Measurements from ENCODE around the gene KIAA0040.
A peak's percentile ranks its signal among the peaks of the same experiment; 100 is the strongest.

Gene KIAA0040

DNA sequence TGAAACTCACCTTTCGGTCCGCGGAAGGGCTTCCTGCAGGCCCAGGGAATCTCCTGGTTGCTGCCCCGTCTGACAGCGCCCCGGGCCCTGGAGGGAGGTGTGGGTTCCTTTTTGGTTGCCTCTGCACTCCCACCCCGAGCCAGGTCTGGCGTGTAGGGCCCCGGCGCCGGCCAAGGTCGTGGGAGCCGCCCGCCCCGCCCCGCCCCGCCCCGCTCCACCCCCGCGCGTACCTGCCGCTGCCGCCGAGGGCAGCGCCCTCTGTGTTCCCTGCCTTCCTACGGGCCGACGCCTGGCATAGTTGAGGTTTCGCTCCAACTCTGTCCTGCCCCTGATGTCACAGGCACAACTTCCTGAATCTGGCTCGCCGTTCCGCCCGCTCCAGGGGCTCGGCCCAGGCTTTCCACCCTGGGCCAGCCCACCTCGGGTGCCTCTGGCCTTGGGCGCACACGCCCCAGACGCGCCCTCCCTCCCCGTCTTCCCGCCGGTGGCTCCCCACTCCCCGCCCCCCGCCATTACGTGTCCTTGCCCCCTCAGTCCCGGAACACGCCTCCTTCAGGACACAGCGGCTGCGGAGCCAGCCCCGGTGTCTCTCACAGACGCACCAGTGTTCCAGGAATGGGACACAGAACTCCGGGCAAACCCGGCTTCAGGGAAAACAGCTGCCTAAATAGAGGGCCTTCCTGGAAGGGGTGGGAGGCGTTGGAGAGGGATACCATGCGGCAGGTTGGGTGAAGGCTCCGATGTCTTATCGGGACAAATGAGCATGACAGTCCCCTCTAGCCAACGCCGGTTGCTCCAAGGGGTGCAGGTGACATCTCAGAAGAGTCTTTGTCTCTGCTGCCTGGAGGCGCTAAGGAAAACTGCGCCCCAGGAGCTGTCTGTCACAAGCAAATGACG is at the start of gene KIAA0040:
KIAA0040 (minus strand) TSS at position 147 of the 897 bp plus-strand sequence. CDS start 31,763 bp downstream, outside the sequence.
- DNase-seq = peak; percentile 51 to 65

DNA sequence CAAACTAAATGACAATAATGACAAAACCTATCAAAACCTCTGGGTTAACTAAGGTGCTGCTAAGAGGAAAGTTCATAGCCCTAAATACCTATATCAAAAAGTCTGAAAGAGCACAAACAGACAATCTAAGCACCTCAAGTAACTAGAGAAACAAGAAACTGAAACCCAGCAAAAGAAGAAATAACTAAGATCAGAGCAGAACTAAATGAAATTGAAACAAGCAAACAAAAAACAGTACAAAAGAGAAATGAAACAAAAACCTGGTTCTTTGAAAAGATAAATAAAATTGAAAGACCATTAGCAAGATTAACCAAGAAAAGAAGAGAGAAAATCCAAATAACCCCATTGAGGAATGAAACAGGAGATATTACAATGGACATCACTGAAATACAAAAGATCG is 44.8 kb upstream of the KIAA0040 start:
- DNase-seq = no peak

DNA sequence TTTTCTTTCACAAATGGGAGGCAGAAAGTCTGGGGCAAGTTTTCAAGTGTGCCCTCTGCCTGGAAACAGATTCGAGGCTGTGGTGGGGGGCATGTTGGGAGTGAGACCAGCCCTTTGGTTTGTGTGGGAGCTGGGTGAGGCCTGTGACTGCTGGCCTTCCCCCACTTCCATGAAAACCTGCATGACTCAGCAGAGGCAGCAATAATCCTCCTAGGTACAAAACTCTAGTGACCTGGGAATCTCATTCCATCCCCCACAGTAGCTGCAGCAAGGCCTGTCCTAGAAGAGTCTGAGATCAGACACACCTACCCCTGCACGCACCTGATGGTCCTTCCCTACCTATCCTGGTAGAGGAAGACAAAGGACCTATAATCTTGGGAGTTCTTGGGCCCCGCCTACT is 42.1 kb upstream of the KIAA0040 start:
- no peak for DNase-seq

DNA sequence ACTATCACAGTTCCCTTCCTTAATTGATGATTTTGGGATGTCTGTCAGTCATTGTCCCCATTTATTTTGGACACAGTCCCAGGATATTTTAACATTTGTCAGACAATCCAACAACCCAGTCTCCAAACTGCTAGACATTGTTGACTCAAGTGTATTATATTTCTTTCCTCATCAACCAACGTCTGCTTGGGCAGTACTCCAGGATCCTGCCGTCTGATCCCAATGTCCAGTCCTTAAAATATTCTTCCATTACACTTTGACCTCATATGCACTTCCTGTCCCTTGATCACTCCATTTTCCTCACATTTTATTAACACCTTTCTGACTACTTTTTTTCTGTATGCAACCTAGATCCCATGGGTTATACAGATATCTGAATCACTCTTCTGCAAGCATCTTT is 39.8 kb upstream of the KIAA0040 start:
- no peak for DNase-seq

GRCh38 chr1:175225805-175226129 is 33.2 kb upstream of the KIAA0040 start:
- no peak for DNase-seq

DNA sequence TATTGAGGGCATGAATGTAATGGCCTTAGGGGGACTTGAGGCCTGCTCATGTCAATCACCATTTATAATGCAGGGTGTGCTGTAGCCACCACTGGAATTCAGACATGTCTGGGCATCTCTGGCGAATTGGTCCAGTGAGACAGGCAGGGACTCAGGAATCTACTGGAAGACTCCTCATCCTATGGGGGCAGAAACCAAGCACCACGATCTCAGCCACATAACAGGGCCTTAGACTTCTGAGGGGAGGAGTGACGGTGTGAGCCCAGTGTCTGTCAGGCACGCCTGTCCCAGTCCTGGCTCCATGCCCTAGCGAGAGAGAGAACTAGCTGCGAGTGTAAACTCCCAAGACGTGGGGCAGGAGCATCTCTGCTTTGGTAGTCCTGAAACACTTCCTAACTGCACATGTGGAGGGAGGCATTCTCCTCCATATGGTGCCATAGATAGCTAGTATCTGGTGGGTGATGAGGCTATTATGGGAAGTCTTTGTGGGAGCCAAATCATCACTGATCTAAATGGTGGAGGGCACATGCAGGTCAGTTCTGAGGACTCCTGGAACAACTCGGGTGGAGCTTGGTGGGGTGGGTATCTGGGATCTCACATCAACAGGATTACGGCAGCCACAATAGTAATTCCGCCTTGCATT is 29.8 kb upstream of the KIAA0040 start:
- DNase-seq = no peak

GRCh38 chr1:175221557-175222175 is 29.1 kb upstream of the KIAA0040 start:
- no peak for DNase-seq

- no peak for DNase-seq
Measured at GRCh38 chr1:175220853-175221556, 28.4 kb upstream of the KIAA0040 start.

DNA sequence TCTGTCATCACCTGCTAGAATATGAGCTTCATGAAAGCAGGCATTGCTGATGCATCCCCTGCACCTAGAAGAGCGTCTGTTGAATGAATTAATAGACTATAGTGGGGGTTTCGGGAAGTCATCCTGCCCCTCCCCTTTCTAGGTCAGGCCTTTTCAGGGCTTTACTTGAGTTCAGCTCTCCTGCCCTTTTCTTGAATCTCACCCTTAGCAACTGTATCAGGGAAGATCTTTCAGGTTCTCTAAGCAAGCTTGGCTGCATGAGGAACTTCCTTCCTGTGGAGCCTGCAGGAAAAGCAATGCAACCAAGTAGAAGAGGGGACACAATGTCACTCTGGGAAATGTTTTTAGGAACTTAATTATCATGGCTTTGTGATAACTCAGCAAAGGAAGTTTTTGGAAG is 27.2 kb upstream of the KIAA0040 start:
- DNase-seq = no peak

DNA sequence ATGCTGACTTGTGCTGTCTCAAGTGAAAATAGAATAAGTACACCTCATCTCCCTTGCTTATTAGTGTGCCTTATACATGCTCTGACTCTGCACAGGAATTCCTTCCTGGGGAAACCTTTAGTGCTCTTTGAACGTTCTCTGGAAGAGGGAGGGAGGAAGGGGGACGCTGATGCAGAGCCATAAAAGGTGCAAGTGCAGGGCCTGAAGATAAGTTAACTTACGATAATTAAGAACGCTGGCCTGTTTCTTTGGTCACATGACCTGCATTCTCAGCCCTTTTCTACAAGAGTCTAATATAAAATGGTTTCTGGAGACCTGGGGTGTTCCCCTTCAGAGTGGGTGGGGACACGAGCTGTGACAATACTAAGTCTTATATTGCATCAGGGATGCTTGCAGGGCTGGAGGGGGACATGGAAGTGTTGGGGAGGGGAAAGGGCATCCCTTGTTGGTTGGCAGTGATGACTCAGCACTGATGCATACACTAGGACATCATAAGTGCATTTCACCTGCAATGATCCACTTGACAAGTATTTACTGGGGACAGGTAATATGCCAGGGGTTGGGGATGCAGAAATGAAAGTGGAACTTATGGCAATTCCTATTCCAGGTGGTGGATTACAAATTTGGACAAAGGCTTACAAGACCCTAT is 26.3 kb upstream of the KIAA0040 start:
- no peak for DNase-seq

DNA sequence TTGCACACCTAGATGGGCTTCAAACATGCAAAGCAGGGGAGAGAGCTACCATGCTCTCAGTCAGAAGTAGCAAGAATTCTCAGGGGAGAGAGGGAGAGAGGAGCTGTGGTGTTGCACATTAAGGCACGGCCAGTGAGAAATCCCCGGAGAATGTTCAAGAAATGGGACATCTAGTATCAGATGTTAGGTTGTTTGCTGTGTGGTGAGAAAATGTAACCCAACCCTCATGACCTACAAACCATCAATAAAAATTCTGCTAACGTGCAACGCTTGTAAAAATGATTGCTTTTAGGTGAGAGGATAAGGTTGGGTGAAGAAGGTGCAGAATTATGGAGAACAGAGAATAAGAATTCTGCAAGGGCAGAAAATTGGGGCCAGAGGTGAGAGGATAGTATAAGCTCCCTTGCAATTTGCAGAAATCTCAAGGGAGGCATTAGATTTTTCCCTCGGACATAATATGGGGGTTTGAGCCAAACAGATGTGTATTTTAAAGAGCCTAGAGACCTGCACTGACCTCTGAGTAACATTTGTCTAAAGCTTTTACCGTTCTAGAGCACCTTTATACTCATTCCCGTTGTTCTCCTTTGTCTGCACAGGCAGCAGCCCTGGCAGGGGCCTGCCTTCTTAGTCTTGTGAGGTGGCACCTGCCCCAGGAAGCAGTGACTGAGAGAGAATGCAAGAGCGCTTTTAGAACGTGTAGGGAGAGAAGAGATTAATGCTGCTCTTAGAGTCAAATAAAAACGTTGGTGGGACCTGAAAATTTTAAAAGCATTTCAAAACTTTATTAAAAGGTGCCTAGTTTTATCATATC is 25.4 kb upstream of the KIAA0040 start:
- DNase-seq = no peak

DNA sequence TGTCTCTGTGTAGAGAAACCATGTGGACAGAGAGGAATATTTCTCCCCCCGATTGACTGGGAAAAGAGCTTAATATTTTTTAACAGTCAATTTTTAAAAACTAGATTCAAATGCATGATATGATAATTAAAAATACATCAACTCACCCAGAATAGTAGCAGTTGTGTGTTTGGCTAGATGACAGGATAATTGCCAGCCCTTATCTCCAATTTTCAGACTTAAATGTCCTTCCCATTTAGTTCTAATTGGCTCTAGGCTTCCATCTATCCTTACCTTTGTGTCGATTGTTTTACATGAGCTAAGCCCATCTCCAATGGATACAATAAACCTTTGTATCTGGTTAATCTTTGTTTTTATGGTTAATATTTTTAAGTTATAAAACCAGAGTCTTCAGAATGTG is 23.9 kb upstream of the KIAA0040 start:
- DNase-seq = no peak

DNA sequence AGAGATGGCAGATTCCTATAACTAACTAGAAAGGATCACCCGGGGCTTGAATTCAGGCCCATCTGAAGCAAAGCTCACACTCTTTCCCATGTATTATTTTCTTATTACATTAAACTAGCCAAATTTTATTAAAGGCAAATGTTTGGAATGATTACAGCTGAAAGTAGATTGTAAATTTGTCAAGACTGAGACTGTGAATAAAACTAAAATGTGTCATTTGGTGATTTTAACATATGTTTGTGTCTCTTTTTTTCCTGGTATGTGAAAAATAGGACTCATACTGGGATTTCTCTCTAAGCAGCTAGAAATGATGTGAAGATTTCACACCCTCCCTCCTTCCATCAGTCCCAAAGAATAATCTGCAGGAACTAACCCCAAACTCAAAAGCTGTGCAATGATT is 19.1 kb upstream of the KIAA0040 start:
- no peak for DNase-seq

DNA sequence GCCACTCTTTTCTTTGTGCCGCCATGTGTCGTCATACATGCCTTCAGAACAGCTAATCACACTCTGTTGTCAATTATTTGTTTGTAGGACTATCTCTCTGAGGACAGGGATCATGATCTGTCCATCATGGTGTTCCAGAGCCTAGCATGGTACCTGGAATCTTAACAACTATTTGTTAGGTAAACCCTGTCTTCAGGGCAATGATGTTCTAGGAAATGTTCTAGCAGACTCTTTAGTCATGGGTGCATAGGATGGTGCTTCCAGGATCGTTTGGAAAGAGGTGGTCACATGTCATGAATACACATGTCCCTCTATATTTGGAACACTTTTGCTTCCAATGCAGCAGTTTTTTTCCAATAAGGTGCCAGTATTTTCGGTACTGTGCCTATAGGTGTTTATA is 18.2 kb upstream of the KIAA0040 start:
- DNase-seq = no peak

GRCh38 chr1:175209493-175209921 is 16.9 kb upstream of the KIAA0040 start:
- peak in 1 of 2 donors; percentile 32 for DNase-seq

- DNase-seq = peak; percentile 53 to 76
Measured at GRCh38 chr1:175208773-175209492, 16.4 kb upstream of the KIAA0040 start.

- no peak for DNase-seq
Measured at GRCh38 chr1:175207971-175208370, 15.4 kb upstream of the KIAA0040 start.

DNA sequence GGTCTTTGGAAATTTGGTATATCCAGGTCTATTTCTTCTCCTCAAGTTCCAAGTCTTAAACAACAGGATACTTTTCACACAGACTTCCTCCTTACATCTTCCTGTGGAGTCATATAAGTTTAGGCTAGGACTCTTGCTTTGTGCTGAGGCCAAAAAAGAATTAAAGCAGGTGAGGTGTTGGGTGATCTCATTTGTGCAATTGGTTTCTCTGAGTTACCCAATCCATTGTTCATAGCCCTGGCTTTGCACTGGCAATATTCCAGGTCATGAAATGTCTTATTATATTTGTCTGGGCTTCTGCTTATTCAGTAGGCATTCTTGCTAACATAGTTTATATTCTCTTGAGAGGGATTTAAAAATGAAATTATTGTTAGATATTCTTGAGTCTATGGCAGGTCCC is 14.1 kb upstream of the KIAA0040 start:
- no peak for DNase-seq

GRCh38 chr1:175204330-175204729 is 11.8 kb upstream of the KIAA0040 start:
- DNase-seq = no peak

DNA sequence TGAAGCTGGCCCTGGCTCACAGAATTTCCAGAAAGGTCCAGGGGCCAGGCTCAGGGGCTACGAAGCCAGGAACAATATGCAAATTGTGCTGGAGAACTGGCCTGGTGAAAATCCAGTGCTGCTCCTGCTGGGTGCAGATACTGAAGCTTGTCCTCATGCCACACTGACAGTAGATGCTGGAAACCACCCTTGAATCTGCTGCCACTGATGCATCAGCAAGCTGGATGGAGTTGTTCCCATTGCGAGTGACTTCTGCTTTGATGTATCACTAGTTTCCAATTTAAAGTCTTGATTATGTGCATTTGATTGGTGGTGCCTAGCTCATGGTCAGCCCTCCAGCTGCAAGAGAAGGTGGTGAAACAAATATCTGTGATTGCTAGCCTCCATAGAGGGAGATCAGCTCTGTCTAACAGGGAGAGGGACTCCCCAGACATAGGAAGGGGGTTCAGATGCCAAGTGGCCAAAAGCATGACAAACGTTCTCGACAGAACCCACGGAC is 11.0 kb upstream of the KIAA0040 start:
- DNase-seq = no peak
